NCI-H1092 treated with DMSO at 0.1 percent for 48 hours (cell line): ENCODE measurements around the gene DYRK1A.

Source experiments
- DNase-seq: peaks from one replicate; lab custom pipeline; 2025; lab: John Stamatoyannopoulos, UW

The DYRK1A gene

GRCh38 chr21:37566790-37567615, 200.4 kb downstream of the DYRK1A start:
- no peak for DNase-seq

- DNase-seq = no peak
These were observed 201.8 kb downstream of the DYRK1A start for GRCh38 chr21:37568415-37568814.

- no peak for DNase-seq
These were observed 202.3 kb downstream of the DYRK1A start for GRCh38 chr21:37568916-37569315.

- DNase-seq = no peak
These were observed 204.9 kb downstream of the DYRK1A start for GRCh38 chr21:37571442-37571841.

- DNase-seq = no peak
These were observed 207.7 kb downstream of the DYRK1A start for GRCh38 chr21:37574316-37574715.

- no peak for DNase-seq
These were observed 208.2 kb downstream of the DYRK1A start for GRCh38 chr21:37574751-37575150.

- no peak for DNase-seq
These were observed 209.0 kb downstream of the DYRK1A start for GRCh38 chr21:37575580-37575979.
